PC-3 (cell line): ENCODE measurements around the gene CRYGB. TPM values are rescaled to one million over a fixed set of nuclear protein-coding genes. Genes with fewer than 3 reads are reported as not detected.
A peak's percentile ranks its signal among the peaks of the same experiment; 100 is the strongest.

Source experiments
- ATAC-seq: fragments of 200-7000 bp; cut with Tn5 transposase; 2 replicates; pipeline ENCODE4 v1.9.1; 2020; ENCODE audit warnings: mild to moderate bottlenecking, moderate library complexity
- BruUV-seq: library from RNA; stranded (reverse); fragments of 400-500 nt; replicated peaks from 2 replicates; lab custom pipeline; 2021; lab: Mats Ljungman, UMichigan
- CTCF ChIA-PET: fragments of 300-600 bp; sonication (Branson Sonifier 250); formaldehyde crosslinking; loops from one replicate; lab custom pipeline; 2022; ENCODE audit warnings: antibody characterized with exemption; lab: Charles Lee
- POLR2A ChIA-PET: fragments of 300-600 bp; sonication (Branson Sonifier 250); formaldehyde crosslinking; loops from one replicate; lab custom pipeline; 2022; ENCODE audit warnings: antibody characterized with exemption; ENCODE audit not compliant: unreplicated experiment; lab: Charles Lee
- DNase-seq: peaks from one replicate; pipeline ENCODE4 v3.0.0-alpha.2; 2015
- H2AFZ ChIP-seq: fragments of 300-600 bp; sonication (generic); 2 replicates; pipeline ENCODE4 v1.6.0; 2016; ENCODE audit warnings: antibody characterized with exemption, low read length
- H3F3A ChIP-seq: fragments of 300-600 bp; sonication (generic); one replicate; pipeline ENCODE4 v1.6.0; 2017; ENCODE audit warnings: antibody characterized with exemption, low read length, control low read depth, mild to moderate bottlenecking; ENCODE audit not compliant: unreplicated experiment
- H3K27ac ChIP-seq: fragments of 300-600 bp; sonication (generic); 2 replicates; pipeline ENCODE4 v1.5.1; 2016; ENCODE audit warnings: mild to moderate bottlenecking, low read length
- H3K27me3 ChIP-seq: fragments of 300-600 bp; sonication (generic); 2 replicates; pipeline ENCODE4 v1.6.1; 2016; ENCODE audit warnings: low read length, mixed read lengths
- H3K36me3 ChIP-seq: fragments of 300-600 bp; sonication (generic); 2 replicates; pipeline ENCODE4 v1.6.1; 2016; ENCODE audit warnings: low read depth, mixed run types, low read length, mixed read lengths
- H3K4me1 ChIP-seq: fragments of 300-600 bp; sonication (generic); 2 replicates; pipeline ENCODE4 v1.5.1; 2016; ENCODE audit warnings: low read length; ENCODE audit not compliant: insufficient read depth
- H3K4me2 ChIP-seq: fragments of 300-600 bp; sonication (generic); 2 replicates; pipeline ENCODE4 v1.6.0; 2016; ENCODE audit warnings: low read length
- H3K4me3 ChIP-seq: fragments of 300-600 bp; sonication (generic); 2 replicates; pipeline ENCODE4 v1.5.1; 2016; ENCODE audit warnings: mild to moderate bottlenecking, low read length, mixed read lengths
- H3K79me2 ChIP-seq: fragments of 300-600 bp; sonication (generic); 2 replicates; pipeline ENCODE4 v1.6.1; 2017; ENCODE audit warnings: low read length, mixed read lengths
- H3K9ac ChIP-seq: fragments of 300-600 bp; sonication (generic); 2 replicates; pipeline ENCODE4 v1.6.0; 2016; ENCODE audit warnings: mild to moderate bottlenecking, low read length
- H3K9me2 ChIP-seq: fragments of 300-600 bp; sonication (generic); replicated peaks from 2 replicates; pipeline ENCODE4 v1.6.1; 2016; ENCODE audit warnings: mixed run types, low read length, mixed read lengths
- H3K9me3 ChIP-seq: fragments of 300-600 bp; sonication (generic); 2 replicates; pipeline ENCODE4 v1.6.1; 2016; ENCODE audit warnings: low read length, mixed read lengths
- H4K20me1 ChIP-seq: fragments of 300-600 bp; sonication (generic); 2 replicates; pipeline ENCODE4 v1.6.1; 2016; ENCODE audit warnings: low read length, mixed read lengths
- EZH2 ChIP-seq: fragments of 300-600 bp; sonication (generic); IDR thresholded peaks from one replicate; pipeline ENCODE4 v1.6.1; 2017; ENCODE audit warnings: antibody characterized with exemption, mild to moderate bottlenecking, low read length; ENCODE audit not compliant: unreplicated experiment
- EZH2phosphoT487 ChIP-seq: fragments of 300-600 bp; sonication (generic); IDR thresholded peaks from 2 replicates; pipeline ENCODE4 v1.6.1; 2018; ENCODE audit warnings: mild to moderate bottlenecking, antibody characterized with exemption, low read length, borderline replicate concordance
- intact Hi-C: fragments of 100-400 bp; cut with micrococcal nuclease; formaldehyde crosslinking; loops from 2 replicates; pipeline ENCODE4 v1.9.0; 2023
- total RNA-seq: library from RNA; depleted of rRNA; stranded (reverse); fragments of >200 nt; gene quantifications from 2 replicates; pipeline ENCODE4 v1.2.3, GENCODE V29; 2014
- TF ChIP-seq, protein P1 (sequence below): fragments of 300-600 bp; sonication (generic); conservative IDR thresholded peaks from 2 replicates; pipeline ENCODE4 v1.5.1; 2017; ENCODE audit warnings: antibody characterized with exemption, low read depth, mild to moderate bottlenecking, low read length

CRYGB gene
- total RNA-seq, 1 experiment from 2014 or later = not detected

- Histone ChIP-seq H3K79me2 (no peaks in the 10 kb centered on the region), H3K4me1 (no peaks in the 10 kb centered on the region; the same call in 1 of the 2 replicates), H3K36me3 (no peaks in the 10 kb centered on the region), H3K4me2 (peak overlapping the region; percentile 30; the same call in 1 of the 2 replicates), H3K9ac (no peak overlapping the region), H3K9me3 (no peaks in the 10 kb centered on the region), H4K20me1 (no peaks in the 10 kb centered on the region), H3K27ac (no peak overlapping the region), H2AFZ (peak overlapping the region; percentile 19; the same call in 1 of the 2 replicates), H3K9me2 (no peaks in the 10 kb centered on the region), H3K27me3 (0 out of 2 replicates have a peak, but pooled peaks cover 9% of the 10 kb centered on the region), H3K4me3 (no peak overlapping the region; the same call in 1 of the 2 replicates), H3F3A (no peaks in the 10 kb centered on the region)
- no peak for TF ChIP-seq EZH2phosphoT487
- no peak for TF ChIP-seq EZH2
- TF ChIP-seq, protein P1, sequence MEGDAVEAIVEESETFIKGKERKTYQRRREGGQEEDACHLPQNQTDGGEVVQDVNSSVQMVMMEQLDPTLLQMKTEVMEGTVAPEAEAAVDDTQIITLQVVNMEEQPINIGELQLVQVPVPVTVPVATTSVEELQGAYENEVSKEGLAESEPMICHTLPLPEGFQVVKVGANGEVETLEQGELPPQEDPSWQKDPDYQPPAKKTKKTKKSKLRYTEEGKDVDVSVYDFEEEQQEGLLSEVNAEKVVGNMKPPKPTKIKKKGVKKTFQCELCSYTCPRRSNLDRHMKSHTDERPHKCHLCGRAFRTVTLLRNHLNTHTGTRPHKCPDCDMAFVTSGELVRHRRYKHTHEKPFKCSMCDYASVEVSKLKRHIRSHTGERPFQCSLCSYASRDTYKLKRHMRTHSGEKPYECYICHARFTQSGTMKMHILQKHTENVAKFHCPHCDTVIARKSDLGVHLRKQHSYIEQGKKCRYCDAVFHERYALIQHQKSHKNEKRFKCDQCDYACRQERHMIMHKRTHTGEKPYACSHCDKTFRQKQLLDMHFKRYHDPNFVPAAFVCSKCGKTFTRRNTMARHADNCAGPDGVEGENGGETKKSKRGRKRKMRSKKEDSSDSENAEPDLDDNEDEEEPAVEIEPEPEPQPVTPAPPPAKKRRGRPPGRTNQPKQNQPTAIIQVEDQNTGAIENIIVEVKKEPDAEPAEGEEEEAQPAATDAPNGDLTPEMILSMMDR = no peak
- CTCF ChIA-PET = no interaction called here
- BruUV-seq = no TSS peak
- ATAC-seq = peak; percentile 46
- intact Hi-C loops = no loop called here
- no peak for DNase-seq
- POLR2A ChIA-PET = no interaction called here
These were observed 38.2 kb upstream of the CRYGB start for GRCh38 chr2:208183972-208184705.

DNA sequence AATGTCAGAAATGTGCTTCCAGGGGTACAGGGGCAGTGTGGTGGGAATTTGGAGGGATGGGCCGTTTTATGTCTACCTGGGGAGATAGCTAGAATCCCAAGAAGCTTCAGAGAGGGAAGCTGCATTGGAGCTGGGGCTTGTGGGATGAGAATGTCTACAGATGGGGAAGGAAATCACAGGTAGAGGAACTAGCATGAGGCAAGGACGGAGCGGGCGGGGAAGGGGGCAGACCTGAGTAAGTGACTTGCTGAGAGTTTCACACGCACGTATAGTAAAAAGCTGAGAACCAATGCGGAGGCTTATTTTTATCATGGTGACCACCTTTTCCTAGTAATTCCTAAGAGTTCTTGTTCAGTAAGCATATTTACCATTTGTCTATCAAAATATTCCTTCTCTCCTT, 37.6 kb upstream of the CRYGB start:
- Histone ChIP-seq H4K20me1 (no peaks in the 10 kb centered on the region), H3K9me3 (no peaks in the 10 kb centered on the region), H3K4me2 (no peak overlapping the region), H3K27me3 (0 out of 2 replicates have a peak, but pooled peaks cover 9% of the 10 kb centered on the region), H3K4me3 (no peak overlapping the region), H3K9me2 (no peaks in the 10 kb centered on the region), H3K36me3 (no peaks in the 10 kb centered on the region), H3F3A (no peaks in the 10 kb centered on the region), H3K79me2 (no peaks in the 10 kb centered on the region), H2AFZ (no peak overlapping the region), H3K27ac (no peak overlapping the region), H3K9ac (no peak overlapping the region), H3K4me1 (no peaks in the 10 kb centered on the region; the same call in 1 of the 2 replicates)
- DNase-seq (no peak), ATAC-seq (no peak)
- ChIA-PET POLR2A (no interaction called here), CTCF (no interaction called here)
- no TSS peak for BruUV-seq
- intact Hi-C loops = no loop called here
- no peak for TF ChIP-seq EZH2phosphoT487
- TF ChIP-seq EZH2 = no peak
- TF ChIP-seq, protein P1 = no peak

- no peak overlapping the region for H2AFZ ChIP-seq
- intact Hi-C loops = no loop called here
- H3F3A ChIP-seq = no peaks in the 10 kb centered on the region
- H3K79me2 ChIP-seq = no peaks in the 10 kb centered on the region
- TF ChIP-seq, protein P1 = no peak
- ChIA-PET POLR2A (no interaction called here), CTCF (interaction anchor here (1.1 kb wide), 1 partner anchor 80 kb away, joined by 3 read pairs; no protein-coding TSS in a partner anchor)
- ATAC-seq (no peak), DNase-seq (no peak)
- no peaks in the 10 kb centered on the region for H3K9me2 ChIP-seq
- H3K27me3 ChIP-seq = 0 out of 2 replicates have a peak, but pooled peaks cover 9% of the 10 kb centered on the region
- no peaks in the 10 kb centered on the region; the same call in 1 of the 2 replicates for H3K4me1 ChIP-seq
- no peak overlapping the region for H3K4me3 ChIP-seq
- H4K20me1 ChIP-seq = no peaks in the 10 kb centered on the region
- H3K9me3 ChIP-seq = no peaks in the 10 kb centered on the region
- no peaks in the 10 kb centered on the region for H3K36me3 ChIP-seq
- H3K27ac ChIP-seq = no peak overlapping the region
- H3K9ac ChIP-seq = no peak overlapping the region
- H3K4me2 ChIP-seq = no peak overlapping the region
- BruUV-seq = no TSS peak
These were observed 36.9 kb upstream of the CRYGB start for GRCh38 chr2:208182835-208183234.
